GM06990 (cell line): ENCODE results near the gene CENPX.

Experiments used
- DNase-seq: peaks from one replicate; pipeline ENCODE4 v3.0.0-alpha.2; 2011; ENCODE audit not compliant: insufficient read length; ENCODE audit errors: extremely low read depth
- H3K27me3 ChIP-seq: replicated peaks from 2 replicates; pipeline ENCODE4 v1.6.0; 2011; ENCODE audit warnings: low read length; ENCODE audit not compliant: control insufficient read depth, insufficient read depth
- H3K36me3 ChIP-seq: 2 replicates; pipeline ENCODE4 v1.5.1; 2011; ENCODE audit warnings: low read length; ENCODE audit not compliant: control insufficient read depth, insufficient read depth
- H3K4me3 ChIP-seq: replicated peaks from 2 replicates; pipeline ENCODE4 v1.5.1; 2011; ENCODE audit warnings: low read depth, mild to moderate bottlenecking, control low read depth, low read length
- CTCF ChIP-seq: IDR thresholded peaks from 2 replicates; pipeline ENCODE4 v1.5.1; 2011; ENCODE audit warnings: low read length, control low read depth, mild to moderate bottlenecking, inconsistent platforms; ENCODE audit not compliant: insufficient read depth, poor library complexity, severe bottlenecking

The CENPX gene

GRCh38 chr17:82056729-82057621 lies 34.3 kb upstream of the CENPX start:
- TF ChIP-seq CTCF = no peak
- Histone ChIP-seq H3K4me3 (no peak overlapping the region), H3K27me3 (no peaks in the 10 kb centered on the region), H3K36me3 (peaks cover 46% of the 10 kb centered on the region)
- DNase-seq = peak; percentile 20

GRCh38 chr17:82055965-82056728 lies 33.5 kb upstream of the CENPX start:
- DNase-seq = peak; percentile 18
- no peaks in the 10 kb centered on the region for H3K27me3 ChIP-seq
- peaks cover 42% of the 10 kb centered on the region for H3K36me3 ChIP-seq
- no peak overlapping the region for H3K4me3 ChIP-seq
- no peak for TF ChIP-seq CTCF

GRCh38 chr17:82055023-82055964 lies 32.6 kb upstream of the CENPX start:
- H3K4me3 ChIP-seq = no peak overlapping the region
- H3K36me3 ChIP-seq = peaks cover 34% of the 10 kb centered on the region
- peak; percentile 15 for DNase-seq
- TF ChIP-seq CTCF = no peak
- H3K27me3 ChIP-seq = no peaks in the 10 kb centered on the region

GRCh38 chr17:82054351-82055022 lies 31.8 kb upstream of the CENPX start:
- TF ChIP-seq CTCF = no peak
- peaks cover 29% of the 10 kb centered on the region for H3K36me3 ChIP-seq
- peak; percentile 13 for DNase-seq
- no peaks in the 10 kb centered on the region for H3K27me3 ChIP-seq
- no peak overlapping the region for H3K4me3 ChIP-seq
